ENCODE data around the gene PDE9A.
"Not testable (repeated sequence)": the region's sequence is repeated elsewhere in the genome, so short reads cannot be mapped to it uniquely, and the experiment has no call there.

Gene PDE9A

GRCh38 chr21:42809171-42809570 is 155.8 kb downstream of the PDE9A start:
- DNase-seq, result no peak

GRCh38 chr21:42809577-42810475 is 156.4 kb downstream of the PDE9A start:
- no peak for DNase-seq

GRCh38 chr21:42811960-42812359 is 158.5 kb downstream of the PDE9A start:
- no peak for DNase-seq

GRCh38 chr21:42812528-42813241 is 159.3 kb downstream of the PDE9A start:
- not testable (repeated sequence) for DNase-seq

DNA sequence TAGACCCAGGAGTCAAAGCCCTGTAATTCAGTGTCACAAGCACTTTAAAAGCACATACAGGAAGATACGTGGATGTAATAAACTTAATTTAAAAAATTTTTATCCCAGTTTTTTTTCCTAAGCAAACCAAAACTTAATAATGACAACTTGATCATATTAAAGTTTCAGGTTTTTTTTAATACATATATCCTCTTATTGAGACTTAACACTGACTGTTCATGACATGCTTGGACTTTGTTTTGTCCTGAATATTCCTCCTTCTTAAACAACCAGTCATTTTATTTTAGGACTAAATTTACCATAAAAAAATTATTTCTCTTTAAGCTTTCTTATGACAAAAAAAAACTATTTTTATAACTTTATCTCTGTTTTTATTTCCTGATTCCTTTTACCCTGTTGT is 161.8 kb downstream of the PDE9A start:
- no peak for DNase-seq

GRCh38 chr21:42818328-42818749 is 164.9 kb downstream of the PDE9A start:
- DNase-seq, result no peak

DNA sequence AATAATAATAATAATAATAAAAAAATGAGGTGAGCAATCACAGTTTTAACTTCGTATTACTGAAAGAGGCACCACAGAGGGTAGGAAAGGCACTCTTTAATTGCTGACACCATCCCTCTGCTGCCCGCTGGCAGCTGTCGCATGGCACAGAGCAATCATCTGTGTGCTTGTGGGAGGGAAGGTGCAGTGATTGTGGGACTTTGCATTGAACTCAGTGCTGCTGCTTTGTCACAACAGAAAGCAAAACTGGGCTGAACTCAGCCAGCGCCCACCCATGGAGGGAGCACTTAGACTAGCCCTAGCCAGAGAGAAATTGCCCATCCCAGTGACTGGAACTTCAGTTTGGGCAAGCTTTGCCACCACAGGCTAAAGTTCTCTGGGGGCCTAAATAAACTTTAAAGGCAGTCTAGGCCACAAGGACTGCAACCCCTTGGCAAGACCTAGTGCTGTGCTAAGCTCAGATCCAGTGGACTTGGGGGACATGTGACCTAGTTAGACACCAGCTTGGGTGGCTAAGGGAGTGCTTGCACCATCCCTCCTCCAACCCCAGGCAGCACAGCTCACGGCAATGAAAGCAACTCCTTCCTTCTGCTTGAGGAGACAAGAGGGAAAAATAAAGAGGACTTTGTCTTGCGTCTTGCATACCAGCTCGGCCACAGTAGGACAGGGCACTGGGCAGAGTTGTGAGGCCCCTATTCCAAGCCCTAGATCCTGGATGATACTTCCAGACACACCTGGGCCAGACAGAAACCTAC is 166.6 kb downstream of the PDE9A start:
- DNase-seq, result no peak

DNA sequence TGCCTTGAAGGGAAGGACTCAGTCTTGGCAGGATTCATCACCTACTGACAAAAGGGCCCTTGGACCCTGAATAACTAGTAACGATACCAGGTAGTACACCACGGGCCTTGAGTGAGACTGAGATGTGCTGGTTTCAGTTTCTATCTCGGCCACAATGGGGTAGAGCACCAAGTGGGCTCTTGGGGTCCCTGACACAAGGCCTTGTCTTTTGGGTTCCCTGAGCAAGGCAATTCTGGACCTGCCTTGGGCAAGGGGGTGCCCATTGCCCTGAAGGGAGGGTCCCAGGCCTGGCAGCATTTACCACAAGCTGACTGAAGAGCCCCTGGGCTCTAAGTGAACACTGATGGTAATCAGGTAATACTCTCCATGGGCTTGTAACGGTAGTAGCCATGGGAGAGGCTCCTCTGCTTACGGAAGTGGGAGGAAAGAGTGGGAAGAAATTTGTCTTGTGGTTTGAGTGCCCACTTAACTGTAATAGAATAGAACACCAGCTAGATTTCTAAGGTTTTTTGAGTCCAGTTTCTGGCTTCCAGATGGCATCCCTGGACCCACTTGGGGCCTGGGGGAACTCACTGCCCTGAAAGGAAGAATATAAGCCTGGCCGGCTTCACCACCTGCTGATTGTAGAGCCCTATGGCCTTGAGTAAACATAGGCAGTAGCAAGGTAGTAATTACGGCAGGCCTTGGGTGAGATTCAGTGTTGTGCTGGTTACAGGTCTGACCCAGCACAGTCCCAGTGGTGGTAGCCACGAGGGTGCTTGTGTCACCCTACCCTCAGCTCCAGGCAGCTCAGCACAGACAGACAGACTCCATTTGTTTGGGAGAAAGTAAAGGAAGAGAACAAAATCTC is 167.4 kb downstream of the PDE9A start:
- DNase-seq, result no peak

Measured in midbrain (tissue), 1 donor.